Panc1 (cell line): ENCODE data around the gene MYO18B.

Experiments used
- CTCF ChIP-seq: fragments of 450-650 bp; IDR thresholded peaks from 2 replicates; pipeline ENCODE4 v1.5.1; 2017; ENCODE audit warnings: mild to moderate bottlenecking
- POLR2AphosphoS5 ChIP-seq: IDR thresholded peaks from 2 replicates; pipeline ENCODE4 v1.6.1; 2012; ENCODE audit warnings: mild to moderate bottlenecking, low read depth, low read length, moderate library complexity
- REST ChIP-seq, 2 experiments: IDR thresholded peaks; 2 replicates each; pipeline ENCODE4 v1.6.1; 2011 to 2012; ENCODE audit warnings: low read depth in 2 of 2, control low read depth in 1 of 2, low read length in 1 of 2, mild to moderate bottlenecking in 1 of 2, moderate library complexity in 1 of 2; ENCODE audit not compliant: insufficient read depth in 1 of 2
- SIN3A ChIP-seq: IDR thresholded peaks from 2 replicates; pipeline ENCODE4 v1.6.1; 2012; ENCODE audit warnings: low read depth, mild to moderate bottlenecking, low read length, moderate library complexity, borderline replicate concordance; ENCODE audit not compliant: insufficient read depth

GRCh38 chr22:25697181-25697664, 44.8 kb upstream of the MYO18B start:
- TF ChIP-seq REST (IDR thresholded peaks at IDR 0.05; ENCODE audit: insufficient read depth in 1 of 2, low read depth in 2 of 2, low read length in 1 of 2), result no peak
- no peak for TF ChIP-seq CTCF
- no peak for TF ChIP-seq SIN3A
- TF ChIP-seq POLR2AphosphoS5, result no peak
